HepG2 (cell line): ENCODE measurements around the gene HEXA. TPM values are rescaled to one million over a fixed set of nuclear protein-coding genes. Genes with fewer than 3 reads are reported as not detected.
A peak's percentile ranks its signal among the peaks of the same experiment; 100 is the strongest.

Experiments
- ATF7 ChIP-seq, 2 experiments: fragments of 450-650 bp in 1 of 2; sonication (generic) in 1 of 2; formaldehyde crosslinking in 1 of 2; IDR thresholded peaks; 2 replicates each; pipeline versions ENCODE4 v1.4.0 to v1.6.1; 2016 to 2020; ENCODE audit warnings: antibody characterized with exemption in 1 of 2, mild to moderate bottlenecking in 1 of 2, missing genetic modification reagents in 1 of 2
- FOXO1 ChIP-seq: sonication (generic); formaldehyde crosslinking; IDR thresholded peaks from 2 replicates; pipeline ENCODE4 v1.4.0; 2020; ENCODE audit warnings: missing genetic modification reagents
- HHEX ChIP-seq: IDR thresholded peaks from 2 replicates; pipeline ENCODE4 v1.6.1; 2016; ENCODE audit warnings: control low read depth
- HOXD1 ChIP-seq: sonication (generic); formaldehyde crosslinking; IDR thresholded peaks from 2 replicates; pipeline ENCODE4 v1.5.0; 2020; ENCODE audit warnings: missing genetic modification reagents
- IKZF1 ChIP-seq: fragments of 450-650 bp; IDR thresholded peaks from 2 replicates; pipeline ENCODE4 v1.7.1; 2016
- MYC ChIP-seq: sonication (generic); formaldehyde crosslinking; IDR thresholded peaks from 2 replicates; pipeline ENCODE4 v1.9.0; 2021; ENCODE audit warnings: missing genetic modification reagents, borderline replicate concordance
- NCOA1 ChIP-seq: sonication (generic); formaldehyde crosslinking; IDR thresholded peaks from 2 replicates; pipeline ENCODE4 v1.9.0; 2021; ENCODE audit warnings: missing genetic modification reagents
- PAWR ChIP-seq: sonication (generic); formaldehyde crosslinking; IDR thresholded peaks from 2 replicates; pipeline ENCODE4 v1.4.0; 2020; ENCODE audit warnings: missing genetic modification reagents, mild to moderate bottlenecking, borderline replicate concordance
- SIX4 ChIP-seq: sonication (generic); formaldehyde crosslinking; IDR thresholded peaks from 2 replicates; pipeline ENCODE4 v1.4.0; 2020; ENCODE audit warnings: missing genetic modification reagents
- SP5 ChIP-seq: IDR thresholded peaks from 2 replicates; pipeline ENCODE4 v1.6.1; 2016; ENCODE audit warnings: low read depth, borderline replicate concordance
- SSRP1 ChIP-seq: IDR thresholded peaks from 2 replicates; pipeline ENCODE4 v1.6.1; 2016; ENCODE audit warnings: control low read depth
- TEAD3 ChIP-seq: optimal IDR thresholded peaks from 2 replicates; pipeline ENCODE3; 2016; ENCODE audit warnings: borderline replicate concordance
- ZBTB1 ChIP-seq: sonication (generic); formaldehyde crosslinking; IDR thresholded peaks from 2 replicates; pipeline ENCODE4 v1.4.0; 2020; ENCODE audit warnings: missing genetic modification reagents, borderline replicate concordance
- ZNF383 ChIP-seq: sonication (generic); formaldehyde crosslinking; IDR thresholded peaks from 2 replicates; pipeline ENCODE4 v1.4.0; 2020; ENCODE audit warnings: missing genetic modification reagents, mild to moderate bottlenecking, borderline replicate concordance
- ZNF501 ChIP-seq: sonication (generic); formaldehyde crosslinking; IDR thresholded peaks from 2 replicates; pipeline ENCODE4 v1.5.1; 2020; ENCODE audit warnings: mild to moderate bottlenecking, moderate library complexity, missing genetic modification reagents
- ZNF614 ChIP-seq: IDR thresholded peaks from 2 replicates; pipeline ENCODE4 v1.6.1; 2018; ENCODE audit warnings: missing biosample characterization, missing genetic modification reagents, inconsistent platforms, borderline replicate concordance
- ZNF652 ChIP-seq: IDR thresholded peaks from 2 replicates; pipeline ENCODE4 v1.6.1; 2016; ENCODE audit warnings: low read depth, borderline replicate concordance
- ZNF747 ChIP-seq: sonication (generic); formaldehyde crosslinking; IDR thresholded peaks from 2 replicates; pipeline ENCODE4 v1.8.1; 2023; ENCODE audit warnings: missing genetic modification reagents, mild to moderate bottlenecking, borderline replicate concordance
- polyA plus RNA-seq, 8 experiments: library from polyadenylated mRNA; depleted of rRNA in 3 of 8; stranded (reverse) in 7 of 8; unstranded in 1 of 8; fragments of >200 nt; fragmentation: Illumina TruSeq in 4 of 8; extraction: Trizol in 4 of 8; gene quantifications; 2 replicates each; pipeline versions ENCODE4 v1.2.1 to v1.2.3, GENCODE V29; 2011 to 2016; ENCODE audit warnings: low read depth in 4 of 8, missing spikeins in 1 of 8, mixed read lengths in 1 of 8; ENCODE audit not compliant: insufficient read depth in 1 of 8
- total RNA-seq, 5 experiments: library from RNA; depleted of rRNA; stranded (reverse); fragments of >200 nt; fragmentation: Illumina TruSeq; extraction: Trizol; gene quantifications; 2 replicates each; pipeline ENCODE4 v1.2.3, GENCODE V29; 2016; ENCODE audit warnings: low read depth in 1 of 5
- TF ChIP-seq, protein P1 (sequence below): sonication (generic); formaldehyde crosslinking; IDR thresholded peaks from 2 replicates; pipeline ENCODE4 v1.5.0; 2020; ENCODE audit warnings: missing genetic modification reagents
- TF ChIP-seq, protein P2 (sequence below): IDR thresholded peaks from 2 replicates; pipeline ENCODE4 v1.6.1; 2016
- TF ChIP-seq, protein P3 (sequence below): sonication (generic); formaldehyde crosslinking; conservative IDR thresholded peaks from 2 replicates; pipeline ENCODE4 v1.4.0; 2020; ENCODE audit warnings: missing genetic modification reagents
- TF ChIP-seq, protein P4 (sequence below): IDR thresholded peaks from 2 replicates; pipeline ENCODE4 v1.6.1; 2018; ENCODE audit warnings: missing genetic modification reagents, mild to moderate bottlenecking, missing compliant biosample characterization
- TF ChIP-seq, protein P5 (sequence below): sonication (generic); formaldehyde crosslinking; IDR thresholded peaks from 2 replicates; pipeline ENCODE4 v1.4.0; 2020; ENCODE audit warnings: mild to moderate bottlenecking, missing genetic modification reagents
- TF ChIP-seq, protein P6 (sequence below): sonication (generic); formaldehyde crosslinking; IDR thresholded peaks from 2 replicates; pipeline ENCODE4 v1.8.1; 2023; ENCODE audit warnings: mild to moderate bottlenecking, missing genetic modification reagents

Gene HEXA
- total and polyA plus RNA-seq, 2 of the 13 experiments (the other 11 are each of a cell fraction or from before 2014, with no cell fraction given) = 106 to 219 TPM

DNA sequence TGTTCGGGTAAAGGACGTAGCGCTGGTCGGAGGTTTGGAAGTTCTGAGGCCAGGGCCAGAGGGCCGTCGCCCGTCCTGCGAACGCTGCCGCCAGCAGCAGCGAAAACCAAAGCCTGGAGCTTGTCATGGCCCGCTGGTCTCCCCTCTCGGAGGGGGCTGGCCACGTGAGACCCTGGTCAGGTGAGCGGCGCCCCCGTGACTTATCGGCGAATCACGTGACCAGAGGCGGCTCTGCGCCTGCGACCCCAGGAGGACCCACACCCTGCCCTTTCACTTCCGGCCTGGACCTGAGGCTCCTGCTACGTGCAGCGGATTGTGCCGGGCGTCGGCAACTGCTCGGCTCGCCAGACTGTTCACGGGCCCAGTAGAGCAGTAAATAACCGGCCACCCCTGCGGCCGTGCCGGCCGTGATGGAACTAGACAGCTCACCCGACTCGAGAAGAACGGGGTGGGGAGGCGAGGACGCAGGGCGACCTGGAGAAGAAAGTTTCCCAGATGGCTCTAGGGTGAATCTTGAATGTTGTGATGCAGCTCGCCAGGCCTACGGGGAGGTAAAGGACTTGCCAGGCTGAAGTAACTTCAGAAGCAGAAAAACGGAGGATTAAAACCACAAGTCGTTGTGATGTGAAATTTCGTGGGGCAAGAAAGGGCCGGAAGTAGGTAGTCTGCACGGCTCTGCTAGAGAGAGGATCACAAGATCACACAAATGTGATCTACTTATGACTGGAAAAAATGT lies at the start of gene HEXA (continued):
- no peak for TF ChIP-seq ATF7 (IDR thresholded peaks at IDR 0.05)
- TF ChIP-seq ATF7 (CRISPR knock-in tag; IDR thresholded peaks at IDR 0.05) = peak; percentile 74
- peak; percentile 46; the same call in 1 of the 2 replicates for TF ChIP-seq ZNF652
- TF ChIP-seq, protein P1, sequence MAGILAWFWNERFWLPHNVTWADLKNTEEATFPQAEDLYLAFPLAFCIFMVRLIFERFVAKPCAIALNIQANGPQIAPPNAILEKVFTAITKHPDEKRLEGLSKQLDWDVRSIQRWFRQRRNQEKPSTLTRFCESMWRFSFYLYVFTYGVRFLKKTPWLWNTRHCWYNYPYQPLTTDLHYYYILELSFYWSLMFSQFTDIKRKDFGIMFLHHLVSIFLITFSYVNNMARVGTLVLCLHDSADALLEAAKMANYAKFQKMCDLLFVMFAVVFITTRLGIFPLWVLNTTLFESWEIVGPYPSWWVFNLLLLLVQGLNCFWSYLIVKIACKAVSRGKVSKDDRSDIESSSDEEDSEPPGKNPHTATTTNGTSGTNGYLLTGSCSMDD = peak; percentile 80; the same call in 1 of the 2 replicates
- peak; percentile 31; the same call in 1 of the 2 replicates for TF ChIP-seq HHEX
- TF ChIP-seq ZNF501 (CRISPR knock-in tag) = peak; percentile 94
- TF ChIP-seq, protein P2, sequence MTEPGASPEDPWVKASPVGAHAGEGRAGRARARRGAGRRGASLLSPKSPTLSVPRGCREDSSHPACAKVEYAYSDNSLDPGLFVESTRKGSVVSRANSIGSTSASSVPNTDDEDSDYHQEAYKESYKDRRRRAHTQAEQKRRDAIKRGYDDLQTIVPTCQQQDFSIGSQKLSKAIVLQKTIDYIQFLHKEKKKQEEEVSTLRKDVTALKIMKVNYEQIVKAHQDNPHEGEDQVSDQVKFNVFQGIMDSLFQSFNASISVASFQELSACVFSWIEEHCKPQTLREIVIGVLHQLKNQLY (CRISPR knock-in tag) = peak; percentile 87
- TF ChIP-seq SSRP1 (CRISPR knock-in tag) = no peak
- TF ChIP-seq ZBTB1 (CRISPR knock-in tag) = no peak
- peak; percentile 81; the same call in 1 of the 2 replicates for TF ChIP-seq ZNF614
- TF ChIP-seq PAWR = no peak
- TF ChIP-seq ZNF747 (CRISPR knock-in tag) = peak; percentile 88
- TF ChIP-seq, protein P3, sequence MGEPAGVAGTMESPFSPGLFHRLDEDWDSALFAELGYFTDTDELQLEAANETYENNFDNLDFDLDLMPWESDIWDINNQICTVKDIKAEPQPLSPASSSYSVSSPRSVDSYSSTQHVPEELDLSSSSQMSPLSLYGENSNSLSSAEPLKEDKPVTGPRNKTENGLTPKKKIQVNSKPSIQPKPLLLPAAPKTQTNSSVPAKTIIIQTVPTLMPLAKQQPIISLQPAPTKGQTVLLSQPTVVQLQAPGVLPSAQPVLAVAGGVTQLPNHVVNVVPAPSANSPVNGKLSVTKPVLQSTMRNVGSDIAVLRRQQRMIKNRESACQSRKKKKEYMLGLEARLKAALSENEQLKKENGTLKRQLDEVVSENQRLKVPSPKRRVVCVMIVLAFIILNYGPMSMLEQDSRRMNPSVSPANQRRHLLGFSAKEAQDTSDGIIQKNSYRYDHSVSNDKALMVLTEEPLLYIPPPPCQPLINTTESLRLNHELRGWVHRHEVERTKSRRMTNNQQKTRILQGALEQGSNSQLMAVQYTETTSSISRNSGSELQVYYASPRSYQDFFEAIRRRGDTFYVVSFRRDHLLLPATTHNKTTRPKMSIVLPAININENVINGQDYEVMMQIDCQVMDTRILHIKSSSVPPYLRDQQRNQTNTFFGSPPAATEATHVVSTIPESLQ = 0 out of 2 replicates have a peak, but pooled peaks have one; percentile 28
- TF ChIP-seq TEAD3 (CRISPR knock-in tag) = peak; percentile 80
- peak; percentile 91 for TF ChIP-seq HOXD1 (CRISPR knock-in tag)
- no peak for TF ChIP-seq SP5 (CRISPR knock-in tag)
- TF ChIP-seq SIX4 (CRISPR knock-in tag) = peak; percentile 85
- TF ChIP-seq, protein P4, sequence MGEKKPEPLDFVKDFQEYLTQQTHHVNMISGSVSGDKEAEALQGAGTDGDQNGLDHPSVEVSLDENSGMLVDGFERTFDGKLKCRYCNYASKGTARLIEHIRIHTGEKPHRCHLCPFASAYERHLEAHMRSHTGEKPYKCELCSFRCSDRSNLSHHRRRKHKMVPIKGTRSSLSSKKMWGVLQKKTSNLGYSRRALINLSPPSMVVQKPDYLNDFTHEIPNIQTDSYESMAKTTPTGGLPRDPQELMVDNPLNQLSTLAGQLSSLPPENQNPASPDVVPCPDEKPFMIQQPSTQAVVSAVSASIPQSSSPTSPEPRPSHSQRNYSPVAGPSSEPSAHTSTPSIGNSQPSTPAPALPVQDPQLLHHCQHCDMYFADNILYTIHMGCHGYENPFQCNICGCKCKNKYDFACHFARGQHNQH = peak; percentile 78
- no peak for TF ChIP-seq IKZF1
- TF ChIP-seq, protein P5, sequence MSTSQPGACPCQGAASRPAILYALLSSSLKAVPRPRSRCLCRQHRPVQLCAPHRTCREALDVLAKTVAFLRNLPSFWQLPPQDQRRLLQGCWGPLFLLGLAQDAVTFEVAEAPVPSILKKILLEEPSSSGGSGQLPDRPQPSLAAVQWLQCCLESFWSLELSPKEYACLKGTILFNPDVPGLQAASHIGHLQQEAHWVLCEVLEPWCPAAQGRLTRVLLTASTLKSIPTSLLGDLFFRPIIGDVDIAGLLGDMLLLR (CRISPR knock-in tag) = peak; percentile 82
- TF ChIP-seq ZNF383 (CRISPR knock-in tag) = no peak
- TF ChIP-seq NCOA1 (CRISPR knock-in tag) = 0 out of 2 replicates have a peak, but pooled peaks have one; percentile 76
- TF ChIP-seq, protein P6, sequence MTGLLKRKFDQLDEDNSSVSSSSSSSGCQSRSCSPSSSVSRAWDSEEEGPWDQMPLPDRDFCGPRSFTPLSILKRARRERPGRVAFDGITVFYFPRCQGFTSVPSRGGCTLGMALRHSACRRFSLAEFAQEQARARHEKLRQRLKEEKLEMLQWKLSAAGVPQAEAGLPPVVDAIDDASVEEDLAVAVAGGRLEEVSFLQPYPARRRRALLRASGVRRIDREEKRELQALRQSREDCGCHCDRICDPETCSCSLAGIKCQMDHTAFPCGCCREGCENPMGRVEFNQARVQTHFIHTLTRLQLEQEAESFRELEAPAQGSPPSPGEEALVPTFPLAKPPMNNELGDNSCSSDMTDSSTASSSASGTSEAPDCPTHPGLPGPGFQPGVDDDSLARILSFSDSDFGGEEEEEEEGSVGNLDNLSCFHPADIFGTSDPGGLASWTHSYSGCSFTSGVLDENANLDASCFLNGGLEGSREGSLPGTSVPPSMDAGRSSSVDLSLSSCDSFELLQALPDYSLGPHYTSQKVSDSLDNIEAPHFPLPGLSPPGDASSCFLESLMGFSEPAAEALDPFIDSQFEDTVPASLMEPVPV (CRISPR knock-in tag) = peak; percentile 79
- TF ChIP-seq FOXO1 (CRISPR knock-in tag) = peak; percentile 82; the same call in 1 of the 2 replicates
- peak; percentile 93 for TF ChIP-seq MYC (CRISPR knock-in tag)
